T1000 (cell line): ENCODE data around the gene CXCL12.

Experiments
- DNase-seq: peaks from one replicate; lab custom pipeline; 2025; ENCODE audit warnings: mixed read lengths; lab: John Stamatoyannopoulos, UW

CXCL12 gene

GRCh38 chr10:44399659-44400451, 15.0 kb upstream of the CXCL12 start:
- DNase-seq, result no peak

- no peak for DNase-seq
These were observed 14.1 kb upstream of the CXCL12 start for GRCh38 chr10:44398747-44399658.

- DNase-seq, result no peak
These were observed 13.4 kb upstream of the CXCL12 start for GRCh38 chr10:44398271-44398670.

GRCh38 chr10:44397476-44398225, 12.8 kb upstream of the CXCL12 start:
- DNase-seq, result no peak

GRCh38 chr10:44396671-44397191, 11.8 kb upstream of the CXCL12 start:
- DNase-seq, result no peak

GRCh38 chr10:44395902-44396670, 11.2 kb upstream of the CXCL12 start:
- DNase-seq, result no peak

- no peak for DNase-seq
These were observed 10.5 kb upstream of the CXCL12 start for GRCh38 chr10:44395396-44395795.

- DNase-seq, result no peak
These were observed 9.9 kb upstream of the CXCL12 start for GRCh38 chr10:44394696-44395381.

- no peak for DNase-seq
These were observed 9.1 kb upstream of the CXCL12 start for GRCh38 chr10:44393834-44394547.

GRCh38 chr10:44393051-44393630, 8.2 kb upstream of the CXCL12 start:
- DNase-seq, result no peak

- DNase-seq, result no peak
These were observed 7.5 kb upstream of the CXCL12 start for GRCh38 chr10:44392420-44392819.

- no peak for DNase-seq
These were observed 7.1 kb upstream of the CXCL12 start for GRCh38 chr10:44391981-44392380.

GRCh38 chr10:44390585-44391072, 5.7 kb upstream of the CXCL12 start:
- no peak for DNase-seq

GRCh38 chr10:44389556-44389955, 4.7 kb upstream of the CXCL12 start:
- DNase-seq, result no peak

- no peak for DNase-seq
These were observed 4.3 kb upstream of the CXCL12 start for GRCh38 chr10:44389150-44389549.

- no peak for DNase-seq
These were observed 3.7 kb upstream of the CXCL12 start for GRCh38 chr10:44388641-44389040.

- DNase-seq, result no peak
These were observed 3.0 kb upstream of the CXCL12 start for GRCh38 chr10:44387853-44388251.

GRCh38 chr10:44386546-44387052, 1.7 kb upstream of the CXCL12 start:
- DNase-seq, result peak; percentile 38
